Peyer's patch (tissue), 4 donors: ENCODE results near the gene NFATC2IP.

ENCODE experiments used
- POLR2A ChIP-seq, 2 donors: fragments of 450-650 bp; IDR thresholded peaks; one replicate each; pipeline ENCODE4 v1.5.1; 2017; ENCODE audit warnings: antibody characterized with exemption in 2 of 2, mild to moderate bottlenecking in 2 of 2, moderate library complexity in 2 of 2
- TF ChIP-seq, protein P1 (sequence below), 6 experiments: fragments of 450-650 bp in 4 of 6; fragments of 200-600 bp in 2 of 6; sonication (generic) in 1 of 6; IDR thresholded peaks; one replicate each; pipeline ENCODE4 v1.5.1; 2017 to 2019; ENCODE audit warnings: antibody characterized with exemption in 6 of 6, mild to moderate bottlenecking in 3 of 6, moderate library complexity in 1 of 6

DNA sequence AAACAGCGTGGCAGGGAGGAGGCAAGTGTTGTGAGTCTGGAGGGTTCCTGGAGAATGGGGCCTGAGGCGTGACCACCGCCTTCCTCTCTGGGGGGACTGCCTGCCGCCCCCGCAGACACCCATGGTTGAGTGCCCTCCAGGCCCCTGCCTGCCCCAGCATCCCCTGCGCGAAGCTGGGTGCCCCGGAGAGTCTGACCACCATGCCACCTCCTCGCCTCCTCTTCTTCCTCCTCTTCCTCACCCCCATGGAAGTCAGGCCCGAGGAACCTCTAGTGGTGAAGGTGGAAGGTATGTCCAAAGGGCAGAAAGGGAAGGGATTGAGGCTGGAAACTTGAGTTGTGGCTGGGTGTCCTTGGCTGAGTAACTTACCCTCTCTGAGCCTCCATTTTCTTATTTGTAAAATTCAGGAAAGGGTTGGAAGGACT lies 18.9 kb upstream of the NFATC2IP start, which contains the start of gene CD19:
- TF ChIP-seq, protein P1, sequence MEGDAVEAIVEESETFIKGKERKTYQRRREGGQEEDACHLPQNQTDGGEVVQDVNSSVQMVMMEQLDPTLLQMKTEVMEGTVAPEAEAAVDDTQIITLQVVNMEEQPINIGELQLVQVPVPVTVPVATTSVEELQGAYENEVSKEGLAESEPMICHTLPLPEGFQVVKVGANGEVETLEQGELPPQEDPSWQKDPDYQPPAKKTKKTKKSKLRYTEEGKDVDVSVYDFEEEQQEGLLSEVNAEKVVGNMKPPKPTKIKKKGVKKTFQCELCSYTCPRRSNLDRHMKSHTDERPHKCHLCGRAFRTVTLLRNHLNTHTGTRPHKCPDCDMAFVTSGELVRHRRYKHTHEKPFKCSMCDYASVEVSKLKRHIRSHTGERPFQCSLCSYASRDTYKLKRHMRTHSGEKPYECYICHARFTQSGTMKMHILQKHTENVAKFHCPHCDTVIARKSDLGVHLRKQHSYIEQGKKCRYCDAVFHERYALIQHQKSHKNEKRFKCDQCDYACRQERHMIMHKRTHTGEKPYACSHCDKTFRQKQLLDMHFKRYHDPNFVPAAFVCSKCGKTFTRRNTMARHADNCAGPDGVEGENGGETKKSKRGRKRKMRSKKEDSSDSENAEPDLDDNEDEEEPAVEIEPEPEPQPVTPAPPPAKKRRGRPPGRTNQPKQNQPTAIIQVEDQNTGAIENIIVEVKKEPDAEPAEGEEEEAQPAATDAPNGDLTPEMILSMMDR (IDR thresholded peaks at IDR 0.05): no peak
- no peak for TF ChIP-seq POLR2A (IDR thresholded peaks at IDR 0.05)
